H1 (cell line): ENCODE data around the gene BTD. TPM values are rescaled to one million over a fixed set of nuclear protein-coding genes. Genes with fewer than 3 reads are reported as not detected.

Experiments
- CTCF ChIA-PET: fragments of 300-600 bp; sonication (Branson Sonifier 250); formaldehyde crosslinking; loops from one replicate; lab custom pipeline; 2021; ENCODE audit not compliant: partially characterized antibody; lab: Charles Lee
- POLR2A ChIA-PET: fragments of 300-600 bp; sonication (Branson Sonifier 250); formaldehyde crosslinking; loops from one replicate; lab custom pipeline; 2021; ENCODE audit warnings: inconsistent platforms; ENCODE audit not compliant: partially characterized antibody; lab: Charles Lee
- DNase-seq, 2 experiments: peaks; one replicate each; pipeline versions ENCODE4 v3.0.0 to v3.0.0-alpha.2; 2010 to 2022; ENCODE audit warnings: low spot score in 2 of 2, low read depth in 1 of 2, mixed read lengths in 1 of 2
- FAIRE-seq: peaks from 2 replicates; lab custom pipeline; 2011; peaks lifted over from hg19 to GRCh38; lab: Jason Lieb, UNC
- H2AFZ ChIP-seq: 2 replicates; pipeline ENCODE4 v1.8.1; 2012; ENCODE audit warnings: low read length, inconsistent platforms
- H2AK5ac ChIP-seq: 2 replicates; pipeline ENCODE4 v1.6.1; 2013; ENCODE audit warnings: low read depth, low read length
- H2BK120ac ChIP-seq: replicated peaks from 2 replicates; pipeline ENCODE3; 2013; ENCODE audit warnings: low read depth, low read length, inconsistent platforms
- H2BK12ac ChIP-seq: 2 replicates; pipeline ENCODE4 v1.6.1; 2013; ENCODE audit warnings: low read depth, low read length
- H2BK15ac ChIP-seq: 2 replicates; pipeline ENCODE4 v1.6.1; 2013; ENCODE audit warnings: low read length
- H2BK20ac ChIP-seq: 2 replicates; pipeline ENCODE4 v1.6.1; 2013; ENCODE audit warnings: low read length
- H2BK5ac ChIP-seq: 2 replicates; pipeline ENCODE4 v1.6.1; 2013; ENCODE audit warnings: low read depth, low read length
- H3K14ac ChIP-seq: 2 replicates; pipeline ENCODE4 v1.6.1; 2013; ENCODE audit warnings: inconsistent platforms; ENCODE audit not compliant: insufficient read length
- H3K18ac ChIP-seq: 2 replicates; pipeline ENCODE4 v1.6.1; 2013; ENCODE audit warnings: low read length; ENCODE audit errors: extremely low read depth
- H3K23ac ChIP-seq: 2 replicates; pipeline ENCODE4 v1.6.1; 2013; ENCODE audit warnings: inconsistent platforms; ENCODE audit not compliant: insufficient read length
- H3K23me2 ChIP-seq: 2 replicates; pipeline ENCODE4 v1.6.1; 2013; ENCODE audit warnings: low read depth, low read length
- H3K27ac ChIP-seq: 2 replicates; pipeline ENCODE4 v1.6.1; 2011; ENCODE audit warnings: low read depth, low read length, inconsistent platforms
- H3K27me3 ChIP-seq, 4 experiments: replicated peaks in 1 of 4; 1 replicate in 1 of 4; 2 replicates in 3 of 4; pipeline versions ENCODE4 v1.6.1 to v1.8.1; 2011 to 2013; ENCODE audit warnings: low read length in 3 of 4, mild to moderate bottlenecking in 3 of 4, inconsistent platforms in 2 of 4, mixed read lengths in 2 of 4, moderate library complexity in 1 of 4; ENCODE audit not compliant: control insufficient read depth in 3 of 4, insufficient read depth in 3 of 4; ENCODE audit errors: extremely low read depth in 1 of 4
- H3K36me3 ChIP-seq, 4 experiments: 2 replicates each; pipeline versions ENCODE4 v1.6.1 to v1.8.1; 2011 to 2013; ENCODE audit warnings: mild to moderate bottlenecking in 4 of 4, low read length in 3 of 4, moderate library complexity in 2 of 4, control low read depth in 1 of 4, inconsistent platforms in 1 of 4; ENCODE audit not compliant: insufficient read depth in 4 of 4, control insufficient read depth in 2 of 4
- H3K4ac ChIP-seq: replicated peaks from 2 replicates; pipeline ENCODE3; 2013; ENCODE audit warnings: low read length, low read depth, mixed read lengths, inconsistent platforms; ENCODE audit not compliant: insufficient read length
- H3K4me1 ChIP-seq, 4 experiments: replicated peaks in 1 of 4; 1 replicate in 1 of 4; 2 replicates in 3 of 4; pipeline versions ENCODE4 v1.6.1 to v1.8.1; 2011 to 2013; ENCODE audit warnings: low read length in 3 of 4, inconsistent platforms in 2 of 4, mixed read lengths in 1 of 4; ENCODE audit not compliant: insufficient read depth in 4 of 4, control insufficient read depth in 3 of 4
- H3K4me2 ChIP-seq, 2 experiments: 2 replicates each; pipeline versions ENCODE4 v1.6.1 to v1.8.1; 2011 to 2013; ENCODE audit warnings: low read depth in 2 of 2, low read length in 2 of 2, control low read depth in 1 of 2, inconsistent platforms in 1 of 2, mild to moderate bottlenecking in 1 of 2; ENCODE audit not compliant: insufficient read depth in 1 of 2
- H3K4me3 ChIP-seq, 4 experiments: fragments of 200-600, 300-600 bp in 1 of 4; sonication (generic), shearing (Covaris generic), sonication (Bioruptor Twin) in 1 of 4; 2 replicates each; pipeline versions ENCODE4 v1.5.1 to v1.8.1; 2011 to 2016; ENCODE audit warnings: low read length in 4 of 4, low read depth in 3 of 4, control low read depth in 2 of 4, inconsistent platforms in 2 of 4, mild to moderate bottlenecking in 2 of 4, mixed read lengths in 1 of 4, moderate library complexity in 1 of 4; ENCODE audit not compliant: insufficient read depth in 2 of 4; ENCODE audit errors: extremely low read depth in 1 of 4
- H3K56ac ChIP-seq: replicated peaks from 2 replicates; pipeline ENCODE3; 2013; ENCODE audit warnings: low read depth, mild to moderate bottlenecking, mixed read lengths, low read length, inconsistent platforms; ENCODE audit not compliant: insufficient read length
- H3K79me1 ChIP-seq: 2 replicates; pipeline ENCODE4 v1.6.1; 2013; ENCODE audit warnings: low read depth, low read length, control low read depth
- H3K79me2 ChIP-seq, 2 experiments: 2 replicates each; pipeline versions ENCODE4 v1.6.1 to v1.8.1; 2012 to 2013; ENCODE audit warnings: low read length in 2 of 2, mild to moderate bottlenecking in 2 of 2, inconsistent platforms in 1 of 2; ENCODE audit not compliant: insufficient read depth in 2 of 2, control insufficient read depth in 1 of 2
- H3K9ac ChIP-seq, 4 experiments: replicated peaks in 1 of 4; 1 replicate in 1 of 4; 2 replicates in 3 of 4; pipeline versions ENCODE4 v1.6.1 to v1.8.1; 2011 to 2013; ENCODE audit warnings: low read depth in 3 of 4, low read length in 3 of 4, control low read depth in 2 of 4, mild to moderate bottlenecking in 2 of 4, moderate library complexity in 2 of 4, inconsistent platforms in 1 of 4; ENCODE audit errors: extremely low read depth in 1 of 4
- H3K9me3 ChIP-seq, 2 experiments: 2 replicates each; pipeline versions ENCODE4 v1.6.1 to v1.8.1; 2012 to 2013; ENCODE audit warnings: mild to moderate bottlenecking in 2 of 2, moderate library complexity in 2 of 2, control low read depth in 1 of 2, inconsistent platforms in 1 of 2, low read depth in 1 of 2, low read length in 1 of 2, mixed read lengths in 1 of 2; ENCODE audit not compliant: insufficient read depth in 2 of 2
- H4K20me1 ChIP-seq, 2 experiments: replicated peaks in 1 of 2; 2 replicates each; pipeline versions ENCODE3 to v1.8.1; 2011 to 2013; ENCODE audit warnings: inconsistent platforms in 2 of 2, low read length in 2 of 2, mild to moderate bottlenecking in 1 of 2; ENCODE audit not compliant: insufficient read depth in 2 of 2, control insufficient read depth in 1 of 2
- H4K5ac ChIP-seq: 2 replicates; pipeline ENCODE4 v1.6.1; 2013; ENCODE audit warnings: low read length, low read depth, mixed read lengths, inconsistent platforms; ENCODE audit not compliant: insufficient read length
- H4K8ac ChIP-seq: 2 replicates; pipeline ENCODE4 v1.8.0; 2013; ENCODE audit warnings: mild to moderate bottlenecking, moderate library complexity, low read length, inconsistent platforms; ENCODE audit not compliant: insufficient read depth; ENCODE audit errors: extremely low read depth
- H4K91ac ChIP-seq: replicated peaks from 2 replicates; pipeline ENCODE3; 2013; ENCODE audit warnings: low read length, mixed read lengths, inconsistent platforms; ENCODE audit not compliant: insufficient read length
- CBX5 ChIP-seq: fragments of 300-800, 300-1000 bp; sonication (generic); IDR thresholded peaks from 2 replicates; pipeline ENCODE4 v1.7.1; 2016; ENCODE audit warnings: antibody characterized with exemption, low read length, low read depth
- SP1 ChIP-seq: IDR thresholded peaks from 2 replicates; pipeline ENCODE4 v1.6.1; 2011; ENCODE audit warnings: low read depth, low read length
- WGBS, 2 experiments: shearing (Covaris generic) in 1 of 2; methylation state at CpG; one replicate each; pipeline versions ENCODE4 v1.1.6 to v1.1.7; 2013 to 2015; ENCODE audit warnings: low lambda C conversion rate in 2 of 2, mixed read lengths in 2 of 2, inconsistent platforms in 1 of 2, low coverage in 1 of 2, missing lambda C conversion rate in 1 of 2; ENCODE audit not compliant: insufficient replicate concordance in 2 of 2, insufficient coverage in 1 of 2, insufficient read length in 1 of 2; ENCODE audit errors: extremely low coverage in 1 of 2, missing lambda C conversion rate in 1 of 2; 5-methylcytosine and 5-hydroxymethylcytosine counted together
- polyA plus RNA-seq, 7 experiments: library from polyadenylated mRNA; depleted of rRNA in 3 of 7; stranded (reverse) in 5 of 7; unstranded in 2 of 7; fragments of >200 nt in 5 of 7; fragments of 200-250 nt in 2 of 7; gene quantifications; 1 replicate in 5 of 7; 2 replicates in 1 of 7; 4 replicates in 1 of 7; pipeline versions ENCODE4 v1.2.1 to v1.2.3, GENCODE V29; 2011 to 2013; ENCODE audit warnings: missing spikeins in 2 of 7, mixed read lengths in 2 of 7
- total RNA-seq: library from RNA; stranded (reverse); fragmentation: NEBNext Ultra II Directional; extraction: Animal tissue kit (Norgen Biotek cat#: 25700); gene quantifications from 2 replicates; pipeline ENCODE4 v1.2.1, GENCODE V29; 2021

BTD gene
- total and polyA plus RNA-seq, 2 of the 8 experiments (the other 6 are each of a cell fraction or from before 2014, with no cell fraction given) = 21.8 to 36.7 TPM

DNA sequence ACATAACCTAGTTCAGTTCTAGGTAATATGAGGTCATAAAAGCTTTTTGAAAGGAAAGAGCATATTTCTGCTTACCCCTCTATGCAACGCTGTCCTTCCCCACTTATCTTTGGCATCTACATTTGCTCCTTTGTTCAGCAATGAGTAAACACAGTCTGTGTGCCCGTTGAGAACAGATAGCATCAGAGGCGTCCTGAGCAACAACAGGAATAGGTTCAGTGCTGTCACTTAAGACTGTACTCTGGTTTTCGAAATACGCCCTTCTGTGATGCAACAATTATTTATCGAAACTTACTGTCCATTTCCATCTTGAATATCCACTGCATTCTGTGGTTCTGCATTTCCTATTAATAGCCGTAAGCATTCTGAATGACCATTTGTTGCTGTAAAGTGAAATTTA lies 84.4 kb downstream of the BTD start:
- H3K79me2 ChIP-seq = no peaks in the 10 kb centered on the region
- no peak overlapping the region for H3K14ac ChIP-seq
- H3K4me1 ChIP-seq = no peaks in the 10 kb centered on the region
- no peak overlapping the region for H3K4me3 ChIP-seq
- H3K79me1 ChIP-seq = no peaks in the 10 kb centered on the region
- no peak overlapping the region for H2BK120ac ChIP-seq
- ChIA-PET CTCF (no interaction called here), POLR2A (no interaction called here)
- H2BK15ac ChIP-seq = no peak overlapping the region
- no peaks in the 10 kb centered on the region for H4K20me1 ChIP-seq
- no peak overlapping the region for H3K4me2 ChIP-seq
- no peak overlapping the region for H3K9ac ChIP-seq
- H4K8ac ChIP-seq = no peak overlapping the region
- no peak overlapping the region for H3K27ac ChIP-seq
- H2AK5ac ChIP-seq = no peak overlapping the region
- no peak overlapping the region for H2AFZ ChIP-seq
- no peaks in the 10 kb centered on the region for H3K27me3 ChIP-seq
- no peak overlapping the region for H3K23ac ChIP-seq
- H3K9me3 ChIP-seq = no peaks in the 10 kb centered on the region
- 88% methylated on average over 7 of the region's 7 CpGs; no CpG with 5 or more reads in 1 of the 2 experiments for WGBS, 2 experiments
- H3K4ac ChIP-seq = no peak overlapping the region
- no peak overlapping the region for H2BK5ac ChIP-seq
- no peak overlapping the region for H2BK12ac ChIP-seq
- no peak overlapping the region for H4K5ac ChIP-seq
- no peak overlapping the region for H3K56ac ChIP-seq
- H4K91ac ChIP-seq = no peak overlapping the region
- no peaks in the 10 kb centered on the region for H3K23me2 ChIP-seq
- H2BK20ac ChIP-seq = no peak overlapping the region
- DNase-seq = no peak
- TF ChIP-seq SP1 = no peak
- no peak for TF ChIP-seq CBX5
- TF ChIP-seq, all 59 proteins: peak for 0
- FAIRE-seq = no peak
- Histone ChIP-seq H3K18ac (no peak overlapping the region), H3K36me3 (peaks cover 4 to 38% (median 26%) of the 10 kb centered on the region in 4 experiments; a peak in 7 of 8 replicates)
